Activated CD4-positive, alpha-beta T cell treated with anti-CD3 and anti-CD28 coated beads, Interleukin-10, Interleukin-2, amounts not matched to agents 100 ng/mL and 50 ng/mL, durations not matched to agents 16 hours and 8 hours (primary cell): ENCODE measurements around the gene U2SURP.
"Not testable (repeated sequence)": the region's sequence is repeated elsewhere in the genome, so short reads cannot be mapped to it uniquely, and the experiment has no call there.

ENCODE experiments used
- DNase-seq: peaks from one replicate; pipeline ENCODE4 v3.0.0-alpha.2; 2020

The U2SURP gene

GRCh38 chr3:142977399-142977728, 24.0 kb upstream of the U2SURP start:
- DNase-seq: no peak

GRCh38 chr3:142981108-142981507, 20.3 kb upstream of the U2SURP start:
- DNase-seq: no peak

- no peak for DNase-seq
Measured at GRCh38 chr3:142982038-142982773, 19.2 kb upstream of the U2SURP start.

- no peak for DNase-seq
Measured at GRCh38 chr3:142983318-142983717, 18.1 kb upstream of the U2SURP start.

GRCh38 chr3:142984255-142984654, 17.1 kb upstream of the U2SURP start:
- DNase-seq: no peak

- DNase-seq: peak; percentile 47
Measured at GRCh38 chr3:142987080-142987700, 14.2 kb upstream of the U2SURP start.

GRCh38 chr3:142987707-142988106, 13.7 kb upstream of the U2SURP start:
- DNase-seq: no peak

GRCh38 chr3:142988221-142988620, 13.1 kb upstream of the U2SURP start:
- not testable (repeated sequence) for DNase-seq

- DNase-seq: not testable (repeated sequence)
Measured at GRCh38 chr3:142988826-142989225, 12.5 kb upstream of the U2SURP start.

- no peak for DNase-seq
Measured at GRCh38 chr3:142990721-142991120, 10.6 kb upstream of the U2SURP start.

- DNase-seq: no peak
Measured at GRCh38 chr3:142992323-142992722, 9.0 kb upstream of the U2SURP start.

- DNase-seq: peak; percentile 75
Measured at GRCh38 chr3:142993958-142994442, 7.4 kb upstream of the U2SURP start.

- no peak for DNase-seq
Measured at GRCh38 chr3:142997330-142997729, 4.0 kb upstream of the U2SURP start.

- no peak for DNase-seq
Measured at GRCh38 chr3:142998439-142998838, 2.9 kb upstream of the U2SURP start.

GRCh38 chr3:142999881-143000280, 1.5 kb upstream of the U2SURP start:
- no peak for DNase-seq

GRCh38 chr3:143000528-143000927, 842 bp upstream of the U2SURP start:
- DNase-seq: no peak

GRCh38 chr3:143001034-143001368, 369 bp upstream of the U2SURP start:
- peak; percentile 79 for DNase-seq

- DNase-seq: peak; percentile 51
Measured at GRCh38 chr3:143002083-143002712, 828 bp downstream of the U2SURP start.

- no peak for DNase-seq
Measured at GRCh38 chr3:143002727-143003126, 1.4 kb downstream of the U2SURP start.

GRCh38 chr3:143004823-143005222, 3.5 kb downstream of the U2SURP start:
- DNase-seq: no peak

GRCh38 chr3:143010024-143010423, 8.7 kb downstream of the U2SURP start:
- DNase-seq: no peak

- DNase-seq: peak; percentile 32
Measured at GRCh38 chr3:143011705-143012104, 10.3 kb downstream of the U2SURP start.

- DNase-seq: peak; percentile 15
Measured at GRCh38 chr3:143014921-143015320, 13.6 kb downstream of the U2SURP start.

GRCh38 chr3:143016321-143016972, 15.1 kb downstream of the U2SURP start:
- no peak for DNase-seq
